ENCODE results near the gene RAD54L.

RAD54L gene

GRCh38 chr1:46303872-46304326 is 56.3 kb downstream of the RAD54L start:
- Mint-ChIP-seq H3K9me3 (no peaks in the 10 kb centered on the region), H3K4me1 (peaks cover 34% of the 10 kb centered on the region), H3K36me3 (ENCODE audit: low read depth) (peaks cover 20% of the 10 kb centered on the region), H3K27me3 (ENCODE audit: low read depth) (no peaks in the 10 kb centered on the region), H3K4me3 (peak overlapping the region; percentile 98 to 99 (median 99)), H3K27ac (peak overlapping the region; percentile 100)
- no peak for TF ChIP-seq CTCF (IDR thresholded peaks at IDR 0.05; ENCODE audit: unreplicated experiment in 3 of 3)

- Mint-ChIP-seq H3K4me3 (peak overlapping the region; percentile 59 to 76 (median 74)), H3K27me3 (ENCODE audit: low read depth) (no peaks in the 10 kb centered on the region), H3K36me3 (ENCODE audit: low read depth) (peaks cover 36% of the 10 kb centered on the region), H3K4me1 (peaks cover 19% of the 10 kb centered on the region), H3K9me3 (no peaks in the 10 kb centered on the region), H3K27ac (peak overlapping the region in 1 of 3 experiments; percentile 5)
- TF ChIP-seq CTCF (IDR thresholded peaks at IDR 0.05; ENCODE audit: unreplicated experiment in 3 of 3), result no peak
These were observed 58.6 kb downstream of the RAD54L start for GRCh38 chr1:46306159-46306530.

- Mint-ChIP-seq H3K27ac (no peak overlapping the region), H3K9me3 (no peaks in the 10 kb centered on the region), H3K27me3 (ENCODE audit: low read depth) (no peaks in the 10 kb centered on the region), H3K36me3 (ENCODE audit: low read depth) (peaks cover 60% of the 10 kb centered on the region), H3K4me1 (peaks cover 10% of the 10 kb centered on the region), H3K4me3 (no peak overlapping the region)
- TF ChIP-seq CTCF (IDR thresholded peaks at IDR 0.05; ENCODE audit: unreplicated experiment in 3 of 3), result no peak
These were observed 62.0 kb downstream of the RAD54L start for GRCh38 chr1:46309401-46310159.

- no peak overlapping the region for H3K4me3 Mint-ChIP-seq
These were observed 62.8 kb downstream of the RAD54L start for GRCh38 chr1:46310321-46310720.

GRCh38 chr1:46315669-46316403 is 68.3 kb downstream of the RAD54L start:
- Mint-ChIP-seq H3K27ac (peak overlapping the region in 1 of 3 experiments; percentile 63), H3K36me3 (ENCODE audit: low read depth) (peaks cover 48% of the 10 kb centered on the region), H3K4me1 (peaks cover 10% of the 10 kb centered on the region), H3K9me3 (no peaks in the 10 kb centered on the region), H3K4me3 (no peak overlapping the region), H3K27me3 (ENCODE audit: low read depth) (no peaks in the 10 kb centered on the region)
- no peak for TF ChIP-seq CTCF (IDR thresholded peaks at IDR 0.05; ENCODE audit: unreplicated experiment in 3 of 3)

More at GRCh38 chr1:46310321-46310720, 62.8 kb downstream of the RAD54L start:
- no peaks in the 10 kb centered on the region for H3K9me3 Mint-ChIP-seq
- TF ChIP-seq CTCF (IDR thresholded peaks at IDR 0.05; ENCODE audit: unreplicated experiment in 3 of 3), result no peak
- peaks cover 10% of the 10 kb centered on the region for H3K4me1 Mint-ChIP-seq
- no peak overlapping the region for H3K27ac Mint-ChIP-seq
- no peaks in the 10 kb centered on the region for H3K27me3 Mint-ChIP-seq (ENCODE audit: low read depth)
- peaks cover 64% of the 10 kb centered on the region for H3K36me3 Mint-ChIP-seq (ENCODE audit: low read depth)

Data from nephron (organoid).